AG09319 (cell line): Measurements from ENCODE around the gene CTNNBL1.

Experiments
- DNase-seq: peaks from one replicate; pipeline ENCODE4 v3.0.0-alpha.2; 2010; ENCODE audit warnings: low read depth; ENCODE audit errors: extremely low read depth
- TF ChIP-seq, protein P1 (sequence below): IDR thresholded peaks from 2 replicates; pipeline ENCODE4 v1.5.1; 2011; ENCODE audit warnings: low read depth, mild to moderate bottlenecking, inconsistent platforms, low read length, moderate library complexity

The CTNNBL1 gene

DNA sequence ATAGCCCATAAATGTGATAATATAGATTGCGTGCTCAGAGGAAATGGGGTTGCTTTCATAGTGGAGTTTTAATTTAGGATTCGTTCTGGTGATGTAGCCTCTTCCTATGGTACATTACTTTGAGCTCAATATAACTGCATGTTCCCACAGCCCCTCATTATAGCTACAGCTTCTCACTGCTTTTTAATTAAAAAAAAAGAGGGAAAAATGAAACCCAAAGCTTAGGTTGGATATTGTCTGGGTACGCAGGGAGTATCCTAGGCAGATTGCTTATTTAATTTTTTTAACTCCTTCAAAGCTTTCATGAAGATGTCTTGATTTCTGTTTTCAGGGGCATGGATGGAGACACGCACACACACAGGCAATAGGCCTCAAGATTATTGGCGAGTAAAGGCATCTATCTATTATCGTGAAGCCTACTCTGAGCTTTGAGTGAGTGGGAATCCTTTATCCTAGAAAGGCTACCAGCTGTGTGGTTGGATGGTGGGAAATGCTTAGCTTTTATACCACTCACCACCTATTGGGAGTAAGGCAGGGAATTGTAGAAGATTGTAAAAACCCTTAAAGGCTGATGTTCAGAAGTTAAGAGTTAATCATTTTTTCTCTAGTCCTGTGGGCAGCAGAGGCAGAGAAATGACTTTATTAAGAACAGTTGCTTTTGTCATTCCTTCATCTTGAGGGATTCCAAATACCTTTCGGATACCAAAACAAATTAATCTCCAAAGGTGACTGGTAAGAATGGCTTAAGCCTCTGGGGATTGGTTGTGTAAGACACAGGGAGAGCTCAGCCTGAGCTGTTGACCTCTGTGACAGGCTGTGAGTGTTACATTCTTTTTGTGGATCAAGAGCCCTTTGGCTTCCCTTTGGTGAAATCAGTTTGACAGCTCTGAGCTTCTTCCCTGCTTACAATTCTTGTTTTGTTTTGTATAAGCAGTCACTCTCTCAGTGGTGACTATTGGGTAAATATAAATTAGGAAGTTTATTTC, 33.4 kb downstream of the CTNNBL1 start:
- TF ChIP-seq, protein P1, sequence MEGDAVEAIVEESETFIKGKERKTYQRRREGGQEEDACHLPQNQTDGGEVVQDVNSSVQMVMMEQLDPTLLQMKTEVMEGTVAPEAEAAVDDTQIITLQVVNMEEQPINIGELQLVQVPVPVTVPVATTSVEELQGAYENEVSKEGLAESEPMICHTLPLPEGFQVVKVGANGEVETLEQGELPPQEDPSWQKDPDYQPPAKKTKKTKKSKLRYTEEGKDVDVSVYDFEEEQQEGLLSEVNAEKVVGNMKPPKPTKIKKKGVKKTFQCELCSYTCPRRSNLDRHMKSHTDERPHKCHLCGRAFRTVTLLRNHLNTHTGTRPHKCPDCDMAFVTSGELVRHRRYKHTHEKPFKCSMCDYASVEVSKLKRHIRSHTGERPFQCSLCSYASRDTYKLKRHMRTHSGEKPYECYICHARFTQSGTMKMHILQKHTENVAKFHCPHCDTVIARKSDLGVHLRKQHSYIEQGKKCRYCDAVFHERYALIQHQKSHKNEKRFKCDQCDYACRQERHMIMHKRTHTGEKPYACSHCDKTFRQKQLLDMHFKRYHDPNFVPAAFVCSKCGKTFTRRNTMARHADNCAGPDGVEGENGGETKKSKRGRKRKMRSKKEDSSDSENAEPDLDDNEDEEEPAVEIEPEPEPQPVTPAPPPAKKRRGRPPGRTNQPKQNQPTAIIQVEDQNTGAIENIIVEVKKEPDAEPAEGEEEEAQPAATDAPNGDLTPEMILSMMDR, result no peak
- no peak for DNase-seq

DNA sequence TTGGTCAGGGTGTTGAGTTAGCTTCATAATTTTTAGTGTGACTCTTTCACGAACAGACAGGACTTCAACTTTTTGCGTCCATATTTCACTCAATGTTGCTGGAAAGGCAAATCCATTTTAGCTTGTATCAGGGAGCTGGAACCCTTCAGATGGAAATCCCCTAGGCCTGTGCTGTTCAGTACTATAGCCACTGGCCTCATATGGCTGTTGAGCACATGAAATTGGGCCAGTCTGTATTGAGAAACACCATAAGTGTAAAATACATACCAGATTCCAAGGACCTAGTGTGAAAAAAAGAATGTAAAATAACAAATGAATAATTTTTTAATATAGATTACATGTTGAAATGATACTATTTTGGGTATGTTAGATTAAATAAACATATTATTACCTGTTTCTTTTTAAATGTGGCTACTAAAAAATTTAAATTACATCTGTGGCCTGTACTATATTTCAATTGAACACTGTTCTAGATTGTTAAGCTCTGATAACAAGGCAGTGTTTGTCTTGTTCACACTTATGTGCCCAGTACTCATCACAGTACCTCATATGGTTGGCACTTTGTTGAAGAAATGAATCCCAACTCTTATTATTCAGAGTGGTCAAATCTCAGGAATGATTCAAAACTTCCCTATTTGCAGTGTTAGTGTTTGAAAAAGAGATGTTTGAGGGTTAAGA, 34.3 kb downstream of the CTNNBL1 start:
- DNase-seq, result no peak
- TF ChIP-seq, protein P1, result no peak

DNA sequence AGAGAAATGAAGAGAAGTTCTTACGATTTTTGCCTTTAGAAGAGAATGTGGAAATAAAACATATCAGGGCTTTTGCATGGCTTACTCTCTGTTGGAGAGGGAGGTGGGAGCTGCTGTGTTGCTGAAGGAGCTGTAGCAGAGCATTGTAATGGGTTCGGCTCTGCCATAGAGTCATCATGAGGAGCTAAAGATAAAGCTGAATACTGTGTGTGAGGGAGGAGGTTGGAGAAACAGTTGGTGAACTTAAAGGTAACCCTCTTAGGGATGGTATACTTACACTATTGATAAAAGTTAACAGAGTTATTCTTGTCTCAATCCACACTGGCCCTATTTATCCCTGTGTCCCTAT, 34.8 kb downstream of the CTNNBL1 start:
- DNase-seq, result no peak
- TF ChIP-seq, protein P1, result no peak

DNA sequence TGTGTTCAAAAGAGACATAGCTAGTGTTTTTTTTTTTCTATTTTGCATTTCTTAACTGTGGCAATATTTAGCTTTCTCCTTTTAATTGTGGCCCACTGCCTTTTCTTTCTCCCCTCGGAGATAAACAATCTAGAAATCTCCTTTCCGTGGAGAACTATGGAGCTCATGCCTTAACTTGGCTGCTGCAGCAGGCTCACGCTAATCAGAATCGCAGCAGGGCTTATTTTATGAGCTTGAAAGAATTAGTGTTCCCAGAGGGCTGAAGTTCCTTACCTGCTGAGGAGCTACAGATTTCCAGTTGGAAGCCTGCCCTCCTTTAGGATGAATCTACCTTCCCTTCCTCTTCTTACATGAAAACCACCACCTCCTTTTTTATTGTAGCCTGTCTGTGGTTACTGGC, 35.6 kb downstream of the CTNNBL1 start:
- no peak for DNase-seq

DNA sequence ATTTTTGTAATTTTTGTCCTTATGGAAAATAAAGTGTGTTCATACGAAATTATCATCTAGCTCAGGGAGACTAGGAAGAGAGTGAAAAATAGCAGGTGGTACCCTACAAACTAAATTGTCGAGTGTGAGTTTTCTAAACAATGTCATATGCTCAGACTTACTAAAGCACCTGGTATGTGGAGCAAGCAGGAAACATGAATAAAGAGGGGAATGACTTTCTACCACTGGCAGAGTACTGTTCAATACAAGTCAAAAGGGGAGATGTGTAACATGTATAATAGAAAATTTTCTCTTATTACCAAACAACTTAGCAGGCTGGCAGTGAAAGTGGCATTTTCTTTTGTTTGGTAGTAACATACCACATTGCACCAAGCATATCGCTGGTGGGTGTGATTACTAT, 36.1 kb downstream of the CTNNBL1 start:
- TF ChIP-seq, protein P1, result no peak
- DNase-seq, result no peak

More for the DNA sequence above, 35.6 kb downstream of the CTNNBL1 start:
- TF ChIP-seq, protein P1, result no peak

DNA sequence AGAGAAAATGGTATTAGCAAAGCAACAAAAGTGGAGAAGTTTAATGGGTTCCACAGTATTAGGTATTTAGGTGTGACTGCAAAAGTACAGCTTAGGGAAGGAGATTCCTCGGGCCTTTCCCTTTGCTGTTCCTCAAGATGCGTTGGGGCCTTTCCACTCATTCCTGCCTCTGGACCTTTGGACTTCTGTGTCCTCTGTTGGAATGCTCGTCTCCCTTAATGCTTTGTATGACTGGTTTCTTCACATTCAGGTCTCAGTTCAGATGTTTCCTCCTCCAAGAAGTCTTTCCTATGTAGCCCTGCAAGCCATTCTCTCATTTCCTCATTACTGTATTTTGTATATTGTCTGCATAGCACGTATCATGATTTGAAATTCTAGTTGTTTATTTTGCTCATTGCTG, 39.6 kb downstream of the CTNNBL1 start:
- DNase-seq, result no peak
- TF ChIP-seq, protein P1, result no peak
